ENCODE data around the gene TUBD1.
"Not testable (repeated sequence)": the region's sequence is repeated elsewhere in the genome, so short reads cannot be mapped to it uniquely, and the experiment has no call there.

DNA sequence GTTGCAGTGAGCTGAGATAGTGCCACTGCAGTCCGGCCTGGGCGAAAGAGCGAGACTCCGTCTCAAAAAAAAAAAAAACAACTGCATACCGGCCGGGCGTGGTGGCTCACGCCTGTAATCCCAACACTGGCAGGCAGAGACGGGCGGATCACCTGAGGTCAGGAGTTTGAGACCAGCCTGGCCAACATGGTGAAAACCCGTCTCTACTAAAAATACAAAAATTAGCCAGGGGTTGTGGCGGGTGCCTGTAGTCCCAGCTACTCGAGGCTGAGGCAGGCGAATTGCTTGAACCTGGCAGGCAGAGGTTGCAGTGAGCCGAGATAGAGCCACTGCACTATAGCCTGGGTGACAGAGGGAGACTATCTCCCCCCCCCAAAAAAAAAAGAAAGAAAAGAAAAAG lies 42.4 kb downstream of the TUBD1 start:
- TF ChIP-seq EZH2 (IDR thresholded peaks at IDR 0.05; ENCODE audit: insufficient read depth, low read length), result not testable (repeated sequence)
- TF ChIP-seq, protein P1, sequence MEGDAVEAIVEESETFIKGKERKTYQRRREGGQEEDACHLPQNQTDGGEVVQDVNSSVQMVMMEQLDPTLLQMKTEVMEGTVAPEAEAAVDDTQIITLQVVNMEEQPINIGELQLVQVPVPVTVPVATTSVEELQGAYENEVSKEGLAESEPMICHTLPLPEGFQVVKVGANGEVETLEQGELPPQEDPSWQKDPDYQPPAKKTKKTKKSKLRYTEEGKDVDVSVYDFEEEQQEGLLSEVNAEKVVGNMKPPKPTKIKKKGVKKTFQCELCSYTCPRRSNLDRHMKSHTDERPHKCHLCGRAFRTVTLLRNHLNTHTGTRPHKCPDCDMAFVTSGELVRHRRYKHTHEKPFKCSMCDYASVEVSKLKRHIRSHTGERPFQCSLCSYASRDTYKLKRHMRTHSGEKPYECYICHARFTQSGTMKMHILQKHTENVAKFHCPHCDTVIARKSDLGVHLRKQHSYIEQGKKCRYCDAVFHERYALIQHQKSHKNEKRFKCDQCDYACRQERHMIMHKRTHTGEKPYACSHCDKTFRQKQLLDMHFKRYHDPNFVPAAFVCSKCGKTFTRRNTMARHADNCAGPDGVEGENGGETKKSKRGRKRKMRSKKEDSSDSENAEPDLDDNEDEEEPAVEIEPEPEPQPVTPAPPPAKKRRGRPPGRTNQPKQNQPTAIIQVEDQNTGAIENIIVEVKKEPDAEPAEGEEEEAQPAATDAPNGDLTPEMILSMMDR (IDR thresholded peaks at IDR 0.05; ENCODE audit: insufficient read depth, low read depth, low read length), result not testable (repeated sequence)
